GM19240 (cell line): ENCODE data around the gene SIVA1.
"Not testable (repeated sequence)": the region's sequence is repeated elsewhere in the genome, so short reads cannot be mapped to it uniquely, and the experiment has no call there.

Experiments used
- DNase-seq: peaks from one replicate; pipeline ENCODE4 v3.0.0; 2011; ENCODE audit warnings: low spot score; ENCODE audit not compliant: insufficient read length

Gene SIVA1

GRCh38 chr14:104719343-104719742 lies 33.6 kb upstream of the SIVA1 start:
- DNase-seq: no peak

GRCh38 chr14:104721505-104722431 lies 31.2 kb upstream of the SIVA1 start:
- no peak for DNase-seq

DNA sequence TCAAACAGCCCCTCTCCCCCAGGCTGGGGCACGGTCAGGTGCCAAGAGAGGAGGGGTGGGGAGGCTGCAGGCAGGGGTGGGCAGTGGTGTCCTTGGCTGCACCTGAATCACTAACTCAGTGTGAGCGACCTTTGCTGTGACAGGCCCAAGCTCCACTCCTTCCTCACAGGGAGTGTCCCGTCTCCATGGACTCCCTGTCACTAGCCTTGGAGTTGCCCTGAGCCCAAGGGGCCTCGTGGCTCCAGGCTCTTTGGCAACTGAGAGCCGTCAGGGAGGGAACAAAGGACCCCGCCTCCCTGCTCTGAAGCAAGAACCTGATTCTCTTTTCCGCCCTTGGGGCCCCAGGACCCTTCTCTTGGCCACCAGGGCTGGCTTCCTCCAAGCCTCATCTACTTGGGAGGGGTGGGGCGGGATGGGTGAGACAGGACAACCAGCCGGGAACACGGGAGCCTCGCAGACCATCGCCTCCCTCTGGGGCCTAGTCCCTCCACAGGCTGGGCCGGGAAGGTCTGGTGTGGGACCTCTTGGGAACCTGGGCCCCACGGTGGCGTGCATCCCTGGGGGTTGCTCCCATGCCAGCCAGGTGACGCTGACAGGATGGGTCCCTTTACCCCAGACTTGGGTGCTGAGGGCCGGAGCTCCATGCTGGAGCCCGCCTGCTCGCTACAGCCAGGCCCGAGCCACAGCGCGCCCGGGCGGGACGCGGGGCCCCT lies 29.9 kb upstream of the SIVA1 start:
- no peak for DNase-seq

- DNase-seq: peak; percentile 91
These were observed 29.1 kb upstream of the SIVA1 start, which contains the start of gene ADSS1 for GRCh38 chr14:104723651-104724406. ADSS1 (plus strand) TSS chr14:104724229; CDS start chr14:104724271, 42 bp downstream.

DNA sequence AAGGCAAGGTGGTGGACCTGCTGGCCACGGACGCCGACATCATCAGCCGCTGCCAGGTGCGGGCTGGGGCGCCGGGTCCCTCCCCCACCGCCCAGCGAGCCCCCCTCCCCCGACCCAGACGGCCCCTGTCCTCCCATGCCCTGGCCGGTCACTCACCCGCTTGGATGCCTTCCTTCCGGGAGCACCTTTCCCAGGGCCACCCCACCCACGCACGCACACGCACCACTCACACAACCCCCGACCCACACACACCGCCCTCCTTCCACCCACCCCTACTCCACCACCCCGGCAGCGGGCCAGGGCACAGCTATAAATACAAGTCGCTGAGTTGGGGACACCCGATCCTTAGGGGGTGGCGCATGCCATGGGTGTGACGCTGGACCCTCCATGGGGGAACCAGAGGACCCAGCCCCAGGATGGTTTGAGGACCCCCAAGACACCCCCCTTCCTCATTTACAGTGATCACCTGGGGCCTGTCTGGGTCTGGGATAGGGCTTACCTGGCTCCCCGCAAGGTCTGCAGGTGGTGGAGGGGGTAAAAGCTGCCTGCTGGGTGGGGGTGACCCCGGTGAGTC lies 28.5 kb upstream of the SIVA1 start:
- no peak for DNase-seq

DNA sequence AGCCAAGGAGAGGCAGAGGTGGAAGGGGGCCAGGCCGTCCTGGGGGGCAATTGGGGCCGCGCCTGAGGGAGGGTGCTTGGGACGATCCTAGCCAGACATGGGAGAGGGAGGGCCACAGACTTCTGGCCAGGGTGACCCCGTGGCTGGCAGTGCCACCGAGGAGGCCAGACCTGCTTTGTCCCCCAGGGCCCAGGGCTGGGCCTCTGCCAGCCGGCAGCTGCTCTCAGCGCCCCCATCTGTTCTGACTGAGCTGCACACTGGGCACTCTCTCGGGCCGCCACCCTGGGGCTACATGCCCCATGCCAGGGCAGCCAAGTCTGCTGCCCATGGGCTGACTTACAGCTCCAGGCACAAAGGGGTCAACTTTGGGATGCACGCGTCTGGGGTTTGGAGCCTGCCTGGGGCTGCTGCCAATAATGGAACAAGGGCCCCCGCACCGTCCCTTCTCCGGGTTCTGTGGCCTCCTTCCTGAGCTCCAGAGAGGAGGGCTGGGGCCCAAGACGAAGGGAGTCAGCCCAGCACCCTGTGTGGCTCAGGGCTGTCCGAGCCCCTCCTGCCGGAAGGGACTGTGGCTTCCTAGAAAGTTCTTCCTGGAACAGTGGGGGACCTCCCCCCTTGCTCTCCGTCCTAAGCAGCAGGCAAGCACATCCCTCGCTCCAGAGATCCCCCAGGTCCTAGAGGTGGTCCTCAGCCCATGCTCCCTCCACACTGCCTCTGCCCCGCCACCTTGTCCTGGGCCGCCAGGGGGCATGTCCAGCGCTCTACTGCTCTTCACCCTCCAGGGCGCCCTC lies 27.8 kb upstream of the SIVA1 start:
- DNase-seq: no peak

DNA sequence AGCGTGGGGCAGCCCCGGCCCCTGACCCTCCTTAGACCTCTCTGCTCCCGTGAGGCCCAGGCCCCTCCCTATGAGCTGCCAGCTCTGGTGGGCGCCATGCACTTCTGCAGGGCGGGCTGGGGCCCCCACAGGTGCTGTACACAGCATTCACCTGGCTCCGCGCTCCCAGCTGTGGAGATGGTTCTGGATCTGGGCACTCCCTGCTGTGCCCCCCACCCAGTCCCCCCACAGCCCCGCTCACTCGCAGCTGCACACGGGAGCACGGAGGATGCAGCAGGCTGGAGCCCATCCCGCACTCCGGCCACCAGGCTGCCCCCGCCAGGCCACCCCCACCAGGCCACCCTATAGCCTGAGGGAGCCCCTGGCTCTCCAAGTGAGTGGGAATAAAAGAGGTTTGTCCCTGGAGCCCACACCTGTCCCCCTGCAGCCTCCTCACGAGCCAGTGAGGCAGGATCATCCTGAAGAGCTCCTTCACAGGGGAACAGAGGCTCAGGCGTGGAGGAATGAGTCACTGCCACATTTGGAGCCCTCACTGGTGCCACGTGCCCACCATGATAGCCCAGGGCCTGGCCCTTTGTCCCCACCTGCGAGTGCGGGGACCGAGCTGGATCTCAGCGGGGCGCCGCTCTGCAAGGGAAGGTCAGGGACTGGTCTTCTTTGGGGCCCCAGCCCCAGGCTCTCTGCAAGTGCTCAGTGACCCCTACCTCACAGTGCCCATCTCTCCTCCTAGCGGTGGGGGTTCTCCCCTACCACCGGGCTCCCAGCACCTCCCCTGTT lies 27.0 kb upstream of the SIVA1 start:
- DNase-seq: no peak

GRCh38 chr14:104726600-104727451 lies 26.1 kb upstream of the SIVA1 start:
- no peak for DNase-seq

- no peak for DNase-seq
These were observed 24.3 kb upstream of the SIVA1 start for GRCh38 chr14:104728631-104729030.

GRCh38 chr14:104729176-104729834 lies 23.6 kb upstream of the SIVA1 start:
- not testable (repeated sequence) for DNase-seq

GRCh38 chr14:104729835-104730181 lies 23.1 kb upstream of the SIVA1 start:
- no peak for DNase-seq

- no peak for DNase-seq
These were observed 22.5 kb upstream of the SIVA1 start for GRCh38 chr14:104730487-104730886.

DNA sequence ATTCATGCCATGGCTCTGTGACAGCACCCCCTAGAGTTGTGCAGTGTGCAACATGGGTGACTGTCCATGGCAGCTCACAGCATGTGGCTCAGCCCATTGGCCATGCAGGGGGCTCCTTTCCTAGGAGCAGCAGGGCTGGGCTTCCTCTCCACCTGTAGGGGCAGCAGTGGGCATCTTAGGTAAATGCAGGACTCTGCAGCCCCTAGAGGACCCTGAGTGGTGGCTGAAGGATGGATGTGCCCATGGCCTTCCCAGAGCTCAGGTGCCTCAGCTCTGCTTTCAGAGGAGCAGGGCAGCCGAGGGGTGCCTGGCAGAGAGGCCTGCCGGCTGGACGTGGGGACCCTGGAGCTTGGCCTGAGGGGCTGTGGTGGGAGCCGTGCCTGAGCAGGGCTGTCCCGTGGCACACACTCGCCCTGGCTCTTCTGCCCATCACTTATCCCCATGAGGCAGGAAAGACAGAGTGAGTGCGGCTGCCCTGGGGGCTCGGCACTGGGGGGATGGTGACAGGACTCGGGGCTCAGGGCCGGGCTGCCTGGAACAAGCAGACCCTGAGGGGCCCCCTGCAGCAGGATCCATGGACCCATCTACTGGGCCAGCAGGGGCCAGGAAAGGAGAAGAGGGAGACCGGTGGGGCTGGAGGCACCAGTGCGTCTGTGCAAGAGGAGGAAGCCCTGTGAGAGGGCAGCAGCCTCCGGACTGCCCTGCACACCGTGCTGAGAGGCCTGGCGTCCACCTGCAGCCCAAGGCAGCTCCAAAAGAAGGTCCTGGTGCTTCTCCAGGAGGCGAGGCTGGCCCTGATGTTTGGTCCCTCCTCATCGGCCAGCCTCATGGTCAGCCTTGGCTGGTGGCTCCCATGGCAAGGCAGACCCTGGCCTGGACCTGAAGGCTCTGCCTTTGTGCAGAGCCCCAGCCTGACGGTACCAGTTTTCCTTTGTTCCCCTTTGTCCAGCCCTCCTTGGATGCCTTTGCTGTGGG lies 21.3 kb upstream of the SIVA1 start:
- DNase-seq: no peak

DNA sequence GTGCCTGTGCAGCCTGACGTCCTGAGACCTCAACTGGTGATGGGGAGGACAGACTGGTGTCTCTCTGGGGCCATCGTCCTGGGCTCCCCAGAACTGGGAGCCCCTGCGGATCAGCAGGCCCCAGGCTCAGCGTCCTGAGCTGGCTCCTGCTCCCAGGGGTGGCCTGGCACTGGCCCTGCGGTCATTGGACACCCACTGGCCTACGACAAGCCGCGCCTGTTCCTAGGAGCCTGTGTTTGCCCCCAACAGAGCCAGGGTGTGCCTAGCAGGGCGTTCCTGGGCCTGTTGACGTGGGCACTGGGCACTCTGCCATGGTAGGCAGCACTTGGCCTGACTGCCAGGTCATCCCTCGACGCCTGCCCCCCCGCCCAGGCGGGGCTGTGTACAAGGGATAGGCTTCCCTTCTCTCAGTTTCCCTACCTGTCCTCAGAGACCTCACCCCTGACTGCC lies 20.6 kb upstream of the SIVA1 start:
- no peak for DNase-seq

GRCh38 chr14:104732931-104733681 lies 19.8 kb upstream of the SIVA1 start:
- no peak for DNase-seq

GRCh38 chr14:104734051-104734587 lies 18.8 kb upstream of the SIVA1 start:
- DNase-seq: no peak
